GM19397 (cell line): ENCODE data around the gene PILRA.

ENCODE experiments used
- ATAC-seq: cut with Tn5 transposase; IDR thresholded peaks from one replicate; pipeline ENCODE4 v1.9.1; 2021; ENCODE audit warnings: mild to moderate bottlenecking, moderate library complexity; ENCODE audit not compliant: unreplicated experiment

PILRA gene

GRCh38 chr7:100406767-100407166 lies 33.5 kb downstream of the PILRA start:
- ATAC-seq = no peak

- ATAC-seq = no peak
Measured at GRCh38 chr7:100407285-100408180, 34.2 kb downstream of the PILRA start.

GRCh38 chr7:100411101-100411500 lies 37.8 kb downstream of the PILRA start:
- no peak for ATAC-seq

GRCh38 chr7:100413346-100413745 lies 40.1 kb downstream of the PILRA start:
- ATAC-seq = no peak

- no peak for ATAC-seq
Measured at GRCh38 chr7:100413889-100414288, 40.6 kb downstream of the PILRA start.

GRCh38 chr7:100415448-100415847 lies 42.2 kb downstream of the PILRA start:
- no peak for ATAC-seq

GRCh38 chr7:100418930-100419659 lies 45.8 kb downstream of the PILRA start:
- no peak for ATAC-seq

- ATAC-seq = no peak
Measured at GRCh38 chr7:100419660-100420226, 46.5 kb downstream of the PILRA start.

GRCh38 chr7:100423315-100423714 lies 50.0 kb downstream of the PILRA start:
- ATAC-seq = no peak

- no peak for ATAC-seq
Measured at GRCh38 chr7:100425347-100425746, 52.1 kb downstream of the PILRA start.

GRCh38 chr7:100426516-100426915 lies 53.2 kb downstream of the PILRA start:
- no peak for ATAC-seq

- ATAC-seq = no peak
Measured at GRCh38 chr7:100427762-100428198, 54.5 kb downstream of the PILRA start.

GRCh38 chr7:100428199-100428966 lies 55.1 kb downstream of the PILRA start, which contains the start of gene ZCWPW1:
Gene ZCWPW1, minus strand, starts transcription at chr7:100428703. Its CDS starts 8,054 bp downstream, at chr7:100420649.
- peak; percentile 47 for ATAC-seq

- ATAC-seq = peak; percentile 54
Measured at GRCh38 chr7:100428967-100429636, 55.8 kb downstream of the PILRA start.

- peak; percentile 39 for ATAC-seq
Measured at GRCh38 chr7:100429637-100430492, 56.6 kb downstream of the PILRA start, which contains the start of gene MEPCE. Gene MEPCE, plus strand, starts transcription at chr7:100429831. Its CDS starts 188 bp downstream, at chr7:100430019.

GRCh38 chr7:100430493-100431285 lies 57.4 kb downstream of the PILRA start:
- no peak for ATAC-seq

GRCh38 chr7:100431286-100431735 lies 58.0 kb downstream of the PILRA start:
- no peak for ATAC-seq

- ATAC-seq = no peak
Measured at GRCh38 chr7:100432053-100432452, 58.8 kb downstream of the PILRA start.
